Astrocyte of the hippocampus (primary cell): ENCODE data around the gene TPM1.
"Not testable (repeated sequence)": the region's sequence is repeated elsewhere in the genome, so short reads cannot be mapped to it uniquely, and the experiment has no call there.

Experiments
- DNase-seq: peaks from one replicate; pipeline ENCODE4 v3.0.0; 2011; ENCODE audit warnings: low read depth, low spot score

Gene TPM1

GRCh38 chr15:63041974-63042876 lies at the start of gene TPM1:
TSS of gene TPM1 (plus strand) at chr15:63042747. CDS start at chr15:63042830, 83 bp downstream.
- peak; percentile 98 for DNase-seq

- no peak for DNase-seq
Observed at GRCh38 chr15:62993066-62993465, 49.5 kb upstream of the TPM1 start.

- DNase-seq, result not testable (repeated sequence)
Observed at GRCh38 chr15:62993632-62994031, 48.9 kb upstream of the TPM1 start.

- no peak for DNase-seq
Observed at GRCh38 chr15:62994439-62994838, 48.1 kb upstream of the TPM1 start.

GRCh38 chr15:62994975-62995681 lies 47.4 kb upstream of the TPM1 start:
- no peak for DNase-seq

- no peak for DNase-seq
Observed at GRCh38 chr15:62997441-62997840, 45.1 kb upstream of the TPM1 start.

- no peak for DNase-seq
Observed at GRCh38 chr15:62998262-62998890, 44.2 kb upstream of the TPM1 start.

- DNase-seq, result no peak
Observed at GRCh38 chr15:62999178-62999577, 43.4 kb upstream of the TPM1 start.

- no peak for DNase-seq
Observed at GRCh38 chr15:62999923-63000561, 42.5 kb upstream of the TPM1 start.

- no peak for DNase-seq
Observed at GRCh38 chr15:63000706-63001105, 41.8 kb upstream of the TPM1 start.

GRCh38 chr15:63004211-63004610 lies 38.3 kb upstream of the TPM1 start:
- DNase-seq, result no peak

- no peak for DNase-seq
Observed at GRCh38 chr15:63006032-63006878, 36.3 kb upstream of the TPM1 start.

GRCh38 chr15:63008333-63009049 lies 34.1 kb upstream of the TPM1 start:
- DNase-seq, result no peak

GRCh38 chr15:63010386-63010785 lies 32.2 kb upstream of the TPM1 start:
- DNase-seq, result no peak

GRCh38 chr15:63010920-63011693 lies 31.4 kb upstream of the TPM1 start:
- DNase-seq, result no peak

- no peak for DNase-seq
Observed at GRCh38 chr15:63012444-63012843, 30.1 kb upstream of the TPM1 start.

- peak; percentile 89 for DNase-seq
Observed at GRCh38 chr15:63013052-63013808, 29.3 kb upstream of the TPM1 start.

- DNase-seq, result no peak
Observed at GRCh38 chr15:63014578-63014977, 28.0 kb upstream of the TPM1 start.

GRCh38 chr15:63015618-63016017 lies 26.9 kb upstream of the TPM1 start:
- peak; percentile 64 for DNase-seq
